LNCaP clone FGC (cell line): ENCODE data around the gene ZFP3.
"Not testable (repeated sequence)": the region's sequence is repeated elsewhere in the genome, so short reads cannot be mapped to it uniquely, and the experiment has no call there.

Experiments
- DNase-seq: peaks from one replicate; pipeline ENCODE4 v3.0.0-alpha.2; 2011; ENCODE audit warnings: low read depth
- H3K4me3 ChIP-seq: 2 replicates; pipeline ENCODE4 v1.5.1; 2011; ENCODE audit warnings: mild to moderate bottlenecking, low read depth, low read length, control low read depth
- TF ChIP-seq, protein P1 (sequence below): IDR thresholded peaks from 2 replicates; pipeline ENCODE4 v1.5.1; 2012; ENCODE audit warnings: mild to moderate bottlenecking; ENCODE audit not compliant: control insufficient read depth, insufficient read depth; ENCODE audit errors: extremely low read depth

Gene ZFP3

GRCh38 chr17:5121186-5121841 is 43.0 kb downstream of the ZFP3 start:
- TF ChIP-seq, protein P1, sequence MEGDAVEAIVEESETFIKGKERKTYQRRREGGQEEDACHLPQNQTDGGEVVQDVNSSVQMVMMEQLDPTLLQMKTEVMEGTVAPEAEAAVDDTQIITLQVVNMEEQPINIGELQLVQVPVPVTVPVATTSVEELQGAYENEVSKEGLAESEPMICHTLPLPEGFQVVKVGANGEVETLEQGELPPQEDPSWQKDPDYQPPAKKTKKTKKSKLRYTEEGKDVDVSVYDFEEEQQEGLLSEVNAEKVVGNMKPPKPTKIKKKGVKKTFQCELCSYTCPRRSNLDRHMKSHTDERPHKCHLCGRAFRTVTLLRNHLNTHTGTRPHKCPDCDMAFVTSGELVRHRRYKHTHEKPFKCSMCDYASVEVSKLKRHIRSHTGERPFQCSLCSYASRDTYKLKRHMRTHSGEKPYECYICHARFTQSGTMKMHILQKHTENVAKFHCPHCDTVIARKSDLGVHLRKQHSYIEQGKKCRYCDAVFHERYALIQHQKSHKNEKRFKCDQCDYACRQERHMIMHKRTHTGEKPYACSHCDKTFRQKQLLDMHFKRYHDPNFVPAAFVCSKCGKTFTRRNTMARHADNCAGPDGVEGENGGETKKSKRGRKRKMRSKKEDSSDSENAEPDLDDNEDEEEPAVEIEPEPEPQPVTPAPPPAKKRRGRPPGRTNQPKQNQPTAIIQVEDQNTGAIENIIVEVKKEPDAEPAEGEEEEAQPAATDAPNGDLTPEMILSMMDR, result no peak
- no peak overlapping the region for H3K4me3 ChIP-seq
- DNase-seq, result no peak

DNA sequence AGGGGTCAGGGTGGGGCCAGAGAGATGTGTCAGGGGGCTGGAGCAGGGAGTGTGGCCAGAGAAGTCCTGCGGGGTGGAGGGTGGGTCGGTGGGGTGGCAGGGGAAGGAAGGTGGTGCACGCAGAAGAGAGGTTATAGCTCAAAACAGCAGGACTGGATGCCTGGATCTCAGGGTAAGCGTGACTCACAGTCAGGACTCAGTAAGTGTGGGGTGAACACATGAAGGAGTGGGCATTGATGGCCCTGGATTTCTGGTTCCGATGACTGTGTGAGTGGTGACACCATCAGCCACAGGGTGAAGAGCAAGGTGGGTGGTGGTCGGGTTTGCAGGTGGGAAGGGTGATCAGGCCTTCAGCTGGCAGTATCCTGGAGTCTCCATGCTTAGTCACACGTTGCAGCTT is 43.8 kb downstream of the ZFP3 start:
- DNase-seq, H3K4me3 ChIP-seq: not testable (repeated sequence)

DNA sequence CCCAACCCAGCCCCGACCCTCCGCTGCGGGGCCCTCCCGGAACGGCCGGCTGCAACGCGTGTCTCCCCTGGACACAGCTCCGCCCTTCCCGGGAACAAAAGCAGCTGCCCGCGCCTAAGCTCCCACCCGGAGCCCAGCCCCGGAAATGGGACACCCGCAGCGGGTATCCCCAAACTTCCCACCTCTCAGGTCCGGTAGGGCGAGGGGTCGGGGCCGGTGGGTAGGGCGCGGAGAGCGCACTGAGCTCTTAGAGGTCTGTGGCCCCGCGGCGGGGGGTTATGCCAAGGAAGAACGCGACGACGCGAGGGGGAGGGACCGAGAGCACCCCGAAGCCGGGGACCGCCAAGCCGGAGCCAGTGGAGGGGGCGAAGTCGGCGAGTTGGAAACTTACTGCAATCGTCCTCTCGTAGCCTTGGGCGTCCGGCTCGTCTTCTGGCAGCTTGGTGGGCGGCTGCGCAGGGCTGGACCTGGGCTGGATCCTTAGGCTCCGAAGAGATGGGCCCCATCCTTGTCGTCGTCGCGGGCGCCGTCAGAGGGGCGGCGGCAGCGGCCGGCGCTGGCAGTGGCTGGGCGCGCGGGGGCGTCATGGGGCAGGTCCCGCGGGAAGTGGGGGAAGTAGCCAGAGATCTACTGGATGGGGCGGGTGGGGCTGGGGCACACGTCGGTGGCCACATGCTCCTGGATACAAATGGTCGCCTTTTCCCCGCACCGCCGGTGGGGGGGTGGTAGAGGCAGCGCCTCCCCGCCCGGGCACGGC is 44.5 kb downstream of the ZFP3 start:
- H3K4me3 ChIP-seq, result no peak overlapping the region
- TF ChIP-seq, protein P1, result no peak
- no peak for DNase-seq

- H3K4me3 ChIP-seq, result no peak overlapping the region
- TF ChIP-seq, protein P1, result no peak
- no peak for DNase-seq
Measured at GRCh38 chr17:5123343-5124124, 45.3 kb downstream of the ZFP3 start.

GRCh38 chr17:5124125-5124760 is 46.0 kb downstream of the ZFP3 start:
- not testable (repeated sequence) for H3K4me3 ChIP-seq, DNase-seq

- H3K4me3 ChIP-seq, DNase-seq: not testable (repeated sequence)
Measured at GRCh38 chr17:5124896-5125295, 46.6 kb downstream of the ZFP3 start.

GRCh38 chr17:5126719-5127488 is 48.6 kb downstream of the ZFP3 start:
- TF ChIP-seq, protein P1, result no peak
- DNase-seq, result no peak
- no peak overlapping the region for H3K4me3 ChIP-seq

GRCh38 chr17:5127910-5128309 is 49.6 kb downstream of the ZFP3 start:
- DNase-seq, result no peak
- no peak overlapping the region for H3K4me3 ChIP-seq
- TF ChIP-seq, protein P1, result no peak

DNA sequence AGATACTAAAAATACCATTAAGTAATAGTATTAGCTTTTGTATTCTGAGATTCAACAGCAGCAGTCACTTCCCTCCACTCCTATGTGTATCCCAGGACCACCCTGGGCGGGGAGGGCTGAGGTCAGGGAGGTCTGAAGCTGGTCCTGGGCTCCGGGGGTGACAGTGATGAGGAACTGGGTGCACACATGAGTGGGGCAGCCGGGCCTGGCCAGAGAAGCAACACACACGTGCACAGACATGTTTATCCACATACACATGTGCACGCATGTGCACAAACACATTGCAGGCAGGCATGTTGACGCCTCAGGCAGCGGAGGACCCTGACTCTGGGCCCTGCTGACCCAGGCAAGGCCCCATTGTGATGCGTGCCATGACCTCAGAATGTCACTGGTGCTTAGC is 50.1 kb downstream of the ZFP3 start:
- H3K4me3 ChIP-seq, DNase-seq: not testable (repeated sequence)
